Fibroblast of villous mesenchyme (primary cell): ENCODE measurements around the gene LAMA5. TPM values are rescaled to one million over a fixed set of nuclear protein-coding genes. Genes with fewer than 3 reads are reported as not detected.

Source experiments
- DNase-seq: peaks from one replicate; pipeline ENCODE4 v3.0.0-alpha.2; 2010; ENCODE audit warnings: low read depth
- H3K4me3 ChIP-seq: 2 replicates; pipeline ENCODE4 v1.5.1; 2011; ENCODE audit warnings: low read depth, mild to moderate bottlenecking, low read length
- CTCF ChIP-seq: IDR thresholded peaks from 2 replicates; pipeline ENCODE4 v1.5.1; 2012; ENCODE audit warnings: low read depth, mild to moderate bottlenecking, low read length; ENCODE audit not compliant: insufficient read depth
- total RNA-seq: library from RNA; depleted of rRNA; stranded (reverse); fragments of >200 nt; gene quantifications from 2 replicates; pipeline ENCODE4 v1.2.3, GENCODE V29; 2012

LAMA5 gene
- total RNA-seq, 1 donor = 55.3 TPM

GRCh38 chr20:62411479-62412193 is 44.5 kb upstream of the LAMA5 start:
- DNase-seq = no peak
- TF ChIP-seq CTCF = no peak
- H3K4me3 ChIP-seq = no peak overlapping the region

GRCh38 chr20:62410746-62411478 is 43.8 kb upstream of the LAMA5 start:
- H3K4me3 ChIP-seq = no peak overlapping the region
- DNase-seq = no peak
- no peak for TF ChIP-seq CTCF

DNA sequence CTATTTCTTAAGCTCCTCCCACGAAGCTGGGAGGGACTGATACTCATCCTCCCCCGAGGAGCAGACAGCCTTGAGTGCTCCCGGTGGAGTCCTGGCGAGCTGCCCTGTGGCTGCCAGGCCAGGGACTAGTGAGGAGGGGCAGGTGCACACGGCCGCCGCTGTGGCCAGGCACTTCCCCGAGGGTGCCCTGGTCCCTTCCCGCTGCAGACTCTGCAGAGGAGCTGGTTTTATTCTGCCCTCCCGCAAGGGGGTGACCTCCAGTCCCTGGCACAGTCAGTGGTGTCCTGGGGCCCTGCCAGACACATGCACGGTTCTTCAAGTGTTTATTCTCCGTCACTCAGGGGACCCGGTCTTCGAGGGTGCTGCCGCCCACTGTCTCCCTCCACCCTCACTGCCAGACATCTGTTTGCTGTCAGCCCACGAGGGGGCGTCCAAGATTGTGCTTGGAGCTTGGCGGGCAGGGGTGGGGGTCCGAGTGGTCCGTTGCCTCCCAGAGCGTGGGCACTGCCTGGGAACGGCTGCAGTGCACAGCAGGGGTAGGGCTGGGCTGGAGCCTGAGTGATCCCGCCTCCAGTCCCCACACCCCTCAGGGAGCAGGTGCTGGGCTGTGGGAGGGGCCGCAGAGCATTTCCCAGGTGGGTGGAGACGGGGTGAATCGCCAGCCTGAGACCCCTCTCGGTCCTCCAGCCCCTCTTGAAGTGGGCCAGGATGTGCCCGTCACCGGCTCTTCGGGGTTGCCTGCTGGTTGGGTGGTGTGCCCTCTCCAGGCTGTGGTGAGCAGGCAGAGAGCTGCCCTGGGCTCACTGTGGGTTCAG is 43.0 kb upstream of the LAMA5 start:
- peak; percentile 50 for TF ChIP-seq CTCF
- DNase-seq = no peak
- no peak overlapping the region for H3K4me3 ChIP-seq

GRCh38 chr20:62409086-62409853 is 42.2 kb upstream of the LAMA5 start:
- TF ChIP-seq CTCF = no peak
- DNase-seq = no peak
- H3K4me3 ChIP-seq = no peak overlapping the region

DNA sequence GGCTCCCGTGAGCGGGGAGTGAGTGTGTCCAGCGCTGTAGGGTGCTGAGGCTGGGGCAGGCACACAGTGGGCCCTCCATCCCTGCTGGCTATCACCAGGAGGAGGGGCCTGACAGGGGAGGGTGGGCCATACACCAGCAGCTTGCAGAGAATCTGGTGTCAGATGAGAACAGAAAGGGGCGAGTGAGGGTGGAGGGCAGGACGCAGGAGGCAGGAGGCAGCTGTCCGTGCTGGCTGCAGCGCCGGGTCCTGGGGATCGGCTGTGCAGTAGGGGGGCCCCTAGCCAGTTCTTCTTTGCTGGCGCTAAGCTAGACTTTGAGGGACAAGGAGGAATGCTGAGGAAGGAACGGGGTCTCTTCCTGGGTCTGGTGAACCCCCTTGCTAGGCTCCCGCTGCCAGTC is 41.5 kb upstream of the LAMA5 start:
- no peak for DNase-seq
- TF ChIP-seq CTCF = no peak
- H3K4me3 ChIP-seq = no peak overlapping the region

- no peak overlapping the region for H3K4me3 ChIP-seq
- TF ChIP-seq CTCF = no peak
- DNase-seq = no peak
Observed at GRCh38 chr20:62408055-62408454, 40.9 kb upstream of the LAMA5 start.
